Lung (tissue), 12 donors: ENCODE results near the gene ITGBL1. TPM values are rescaled to one million over a fixed set of nuclear protein-coding genes. Genes with fewer than 3 reads are reported as not detected.

ENCODE experiments used
- ATAC-seq: fragments of 200-7000 bp; cut with Tn5 transposase; one replicate; pipeline ENCODE4 v1.9.1; 2020; ENCODE audit warnings: moderate number of reproducible peaks; ENCODE audit not compliant: insufficient read depth, low FRiP score
- DNase-seq, 3 donors: peaks; one replicate each; pipeline ENCODE4 v3.0.0-alpha.2; 2013 to 2017
- H3K27ac ChIP-seq, 2 donors: one replicate each; pipeline ENCODE4 v1.5.1; 2013; ENCODE audit warnings: mild to moderate bottlenecking in 2 of 2, moderate library complexity in 2 of 2, control low read depth in 1 of 2, inconsistent platforms in 1 of 2, low read depth in 1 of 2, low read length in 1 of 2
- H3K27me3 ChIP-seq, 3 donors: one replicate each; pipeline ENCODE4 v1.5.1; 2013; ENCODE audit warnings: low read length in 2 of 3; ENCODE audit not compliant: control insufficient read depth in 3 of 3, insufficient read depth in 3 of 3
- H3K36me3 ChIP-seq, 4 donors: one replicate each; pipeline ENCODE4 v1.5.1; 2013; ENCODE audit warnings: low read length in 4 of 4, mild to moderate bottlenecking in 1 of 4, moderate library complexity in 1 of 4; ENCODE audit not compliant: control insufficient read depth in 4 of 4, insufficient read depth in 4 of 4
- H3K4me1 ChIP-seq, 5 donors: one replicate each; pipeline ENCODE4 v1.5.1; 2013; ENCODE audit warnings: low read length in 5 of 5, mild to moderate bottlenecking in 2 of 5, moderate library complexity in 1 of 5; ENCODE audit not compliant: control insufficient read depth in 5 of 5, insufficient read depth in 5 of 5
- H3K4me3 ChIP-seq: one replicate; pipeline ENCODE4 v1.5.1; 2013; ENCODE audit warnings: mild to moderate bottlenecking, control low read depth, moderate library complexity
- H3K9ac ChIP-seq, 2 donors: one replicate each; pipeline ENCODE4 v1.5.1; 2013; ENCODE audit warnings: low read length in 2 of 2, control low read depth in 1 of 2; ENCODE audit not compliant: insufficient read depth in 1 of 2
- H3K9me3 ChIP-seq, 4 donors: one replicate each; pipeline ENCODE4 v1.5.1; 2013; ENCODE audit warnings: low read length in 3 of 4, mild to moderate bottlenecking in 1 of 4, moderate library complexity in 1 of 4; ENCODE audit not compliant: control insufficient read depth in 4 of 4, insufficient read depth in 3 of 4
- WGBS, 2 donors: extraction: QIAGEN DNeasy Blood & Tissue Kit; methylation state at CpG; one replicate each; pipeline ENCODE4 v1.1.7; 2013; 5-methylcytosine and 5-hydroxymethylcytosine counted together
- polyA plus RNA-seq, 2 donors: library from polyadenylated mRNA; stranded (reverse); fragments of 200-250 nt; gene quantifications; one replicate each; pipeline ENCODE4 v1.2.1, GENCODE V29; 2013
- total RNA-seq, 2 donors: library from RNA; depleted of rRNA in 1 of 2; stranded (reverse); fragments of >200 nt in 1 of 2; gene quantifications; one replicate each; pipeline ENCODE4 v1.2.1, GENCODE V29; 2014 to 2021
- TF ChIP-seq, protein P1 (sequence below): IDR thresholded peaks from 2 replicates; pipeline ENCODE4 v1.5.1; 2012; ENCODE audit warnings: mild to moderate bottlenecking; ENCODE audit errors: control extremely low read depth, extremely low read depth
- donor health status: control.
- donor health status: control.
- donor health status: Bipolar disorder and iron deficiency.
- donor health status: healthy.
- donor health status: DM: yes; HTN: yes; CAD: no.

The ITGBL1 gene
- total and polyA plus RNA-seq, 4 donors, result 1.1 to 7.2 (median 4.0) TPM

- H3K27ac ChIP-seq, result no peak overlapping the region
- TF ChIP-seq, protein P1, sequence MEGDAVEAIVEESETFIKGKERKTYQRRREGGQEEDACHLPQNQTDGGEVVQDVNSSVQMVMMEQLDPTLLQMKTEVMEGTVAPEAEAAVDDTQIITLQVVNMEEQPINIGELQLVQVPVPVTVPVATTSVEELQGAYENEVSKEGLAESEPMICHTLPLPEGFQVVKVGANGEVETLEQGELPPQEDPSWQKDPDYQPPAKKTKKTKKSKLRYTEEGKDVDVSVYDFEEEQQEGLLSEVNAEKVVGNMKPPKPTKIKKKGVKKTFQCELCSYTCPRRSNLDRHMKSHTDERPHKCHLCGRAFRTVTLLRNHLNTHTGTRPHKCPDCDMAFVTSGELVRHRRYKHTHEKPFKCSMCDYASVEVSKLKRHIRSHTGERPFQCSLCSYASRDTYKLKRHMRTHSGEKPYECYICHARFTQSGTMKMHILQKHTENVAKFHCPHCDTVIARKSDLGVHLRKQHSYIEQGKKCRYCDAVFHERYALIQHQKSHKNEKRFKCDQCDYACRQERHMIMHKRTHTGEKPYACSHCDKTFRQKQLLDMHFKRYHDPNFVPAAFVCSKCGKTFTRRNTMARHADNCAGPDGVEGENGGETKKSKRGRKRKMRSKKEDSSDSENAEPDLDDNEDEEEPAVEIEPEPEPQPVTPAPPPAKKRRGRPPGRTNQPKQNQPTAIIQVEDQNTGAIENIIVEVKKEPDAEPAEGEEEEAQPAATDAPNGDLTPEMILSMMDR, result no peak
- no peak overlapping the region for H3K4me3 ChIP-seq
- ATAC-seq (no peak), DNase-seq (no peak)
- no peaks in the 10 kb centered on the region for H3K9me3 ChIP-seq
- H3K9ac ChIP-seq, result no peak overlapping the region
- H3K4me1 ChIP-seq, result no peaks in the 10 kb centered on the region
- H3K36me3 ChIP-seq, result no peaks in the 10 kb centered on the region
- H3K27me3 ChIP-seq, result no peaks in the 10 kb centered on the region
- 82 to 84% methylated on average over 1 of the region's 1 CpG for WGBS, 2 donors
Measured at GRCh38 chr13:101639711-101640110, 187.2 kb downstream of the ITGBL1 start.

DNA sequence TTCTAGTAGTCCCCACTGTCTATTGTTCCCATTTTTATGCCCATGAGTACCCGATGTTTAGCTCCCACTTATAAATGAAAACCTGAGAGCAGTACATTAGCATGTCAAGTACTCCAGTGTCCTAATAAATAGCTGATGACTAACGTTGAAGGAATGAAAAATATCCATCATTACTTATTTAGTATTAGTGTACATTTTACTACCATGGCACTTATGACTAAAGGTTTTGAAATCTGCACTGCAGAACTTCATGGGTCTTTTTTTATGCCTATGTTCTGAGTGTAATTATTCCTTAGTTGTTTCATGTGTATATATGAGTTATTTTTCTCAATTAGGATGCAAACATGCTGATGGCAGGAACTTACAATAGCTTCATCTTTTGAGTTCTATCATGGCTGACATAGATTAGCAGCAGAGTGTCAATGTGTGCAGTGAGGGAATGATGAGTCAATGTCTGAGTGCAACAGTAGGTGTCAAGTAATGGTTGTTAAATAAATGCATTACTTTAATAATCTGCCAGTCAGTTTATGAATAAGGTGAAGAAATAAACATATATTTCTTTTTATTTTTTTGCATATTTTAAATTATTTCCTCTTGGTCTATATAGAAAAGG is 188.4 kb downstream of the ITGBL1 start:
- no peak for DNase-seq
- WGBS, 2 donors, result 62 to 68% methylated on average over 2 of the region's 2 CpGs
- H3K4me1 ChIP-seq, result no peaks in the 10 kb centered on the region
- no peak overlapping the region for H3K4me3 ChIP-seq
- H3K9ac ChIP-seq, result no peak overlapping the region
- TF ChIP-seq, protein P1, result no peak
- no peak for ATAC-seq
- H3K36me3 ChIP-seq, result no peaks in the 10 kb centered on the region
- no peaks in the 10 kb centered on the region for H3K9me3 ChIP-seq
- H3K27me3 ChIP-seq, result no peaks in the 10 kb centered on the region
- no peak overlapping the region for H3K27ac ChIP-seq

DNA sequence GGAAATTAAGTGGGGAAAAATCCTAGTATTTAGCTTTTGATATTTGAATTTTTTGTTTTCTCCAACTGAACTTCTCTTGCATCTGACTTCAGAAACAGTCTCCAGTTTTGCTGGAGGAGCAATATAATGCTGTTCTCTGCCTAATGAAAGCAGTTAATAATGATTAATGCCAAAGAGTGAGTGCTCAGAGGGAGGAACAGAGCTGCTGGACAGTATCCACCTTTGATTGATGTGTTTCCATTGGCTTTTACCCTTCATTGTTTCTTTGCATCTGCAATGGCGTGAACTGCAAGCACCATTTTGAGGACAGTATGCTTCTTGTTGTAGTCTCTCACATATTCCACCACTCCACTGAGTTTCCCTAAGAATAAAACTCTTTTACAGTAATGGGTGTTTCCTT is 193.4 kb downstream of the ITGBL1 start:
- no peak overlapping the region for H3K9ac ChIP-seq
- no peaks in the 10 kb centered on the region for H3K4me1 ChIP-seq
- TF ChIP-seq, protein P1, result no peak
- no peak for DNase-seq
- H3K27ac ChIP-seq, result no peak overlapping the region
- no peaks in the 10 kb centered on the region for H3K27me3 ChIP-seq
- H3K9me3 ChIP-seq, result no peaks in the 10 kb centered on the region
- whole genome bisulfite sequencing, 2 donors, result 78% methylated on average over 1 of the region's 1 CpG
- no peaks in the 10 kb centered on the region for H3K36me3 ChIP-seq
- H3K4me3 ChIP-seq, result no peak overlapping the region
- no peak for ATAC-seq

DNA sequence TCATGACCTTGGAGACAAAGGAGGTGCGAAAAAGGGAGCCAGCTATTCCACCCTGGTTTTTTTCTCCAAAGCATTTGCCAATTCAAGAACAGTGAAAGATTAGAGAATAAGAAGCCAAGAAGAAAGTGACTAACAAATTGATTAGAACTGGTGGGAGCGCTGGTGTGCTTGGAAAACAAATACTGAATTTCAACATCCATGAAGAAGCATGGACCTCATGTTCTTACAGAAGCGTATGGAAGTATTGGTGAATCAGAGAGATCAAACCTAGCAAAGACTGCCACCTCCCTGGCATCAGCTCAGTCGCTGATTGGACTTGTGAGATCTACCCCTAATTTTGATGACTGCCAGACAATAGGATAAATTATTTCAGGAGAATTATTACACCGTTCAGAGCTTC is 195.3 kb downstream of the ITGBL1 start:
- no peak overlapping the region for H3K4me3 ChIP-seq
- TF ChIP-seq, protein P1, result no peak
- H3K4me1 ChIP-seq, result no peaks in the 10 kb centered on the region
- no peak overlapping the region for H3K9ac ChIP-seq
- ATAC-seq (no peak), DNase-seq (no peak)
- H3K27ac ChIP-seq, result no peak overlapping the region
- H3K9me3 ChIP-seq, result peaks cover 0 to 2% (median 0%) of the 10 kb centered on the region in 4 donors
- H3K36me3 ChIP-seq, result no peaks in the 10 kb centered on the region
- no peaks in the 10 kb centered on the region for H3K27me3 ChIP-seq
- WGBS, 2 donors, result 90 to 92% methylated on average over 5 of the region's 5 CpGs
